ENCODE data around the gene GPR179.

Gene GPR179

DNA sequence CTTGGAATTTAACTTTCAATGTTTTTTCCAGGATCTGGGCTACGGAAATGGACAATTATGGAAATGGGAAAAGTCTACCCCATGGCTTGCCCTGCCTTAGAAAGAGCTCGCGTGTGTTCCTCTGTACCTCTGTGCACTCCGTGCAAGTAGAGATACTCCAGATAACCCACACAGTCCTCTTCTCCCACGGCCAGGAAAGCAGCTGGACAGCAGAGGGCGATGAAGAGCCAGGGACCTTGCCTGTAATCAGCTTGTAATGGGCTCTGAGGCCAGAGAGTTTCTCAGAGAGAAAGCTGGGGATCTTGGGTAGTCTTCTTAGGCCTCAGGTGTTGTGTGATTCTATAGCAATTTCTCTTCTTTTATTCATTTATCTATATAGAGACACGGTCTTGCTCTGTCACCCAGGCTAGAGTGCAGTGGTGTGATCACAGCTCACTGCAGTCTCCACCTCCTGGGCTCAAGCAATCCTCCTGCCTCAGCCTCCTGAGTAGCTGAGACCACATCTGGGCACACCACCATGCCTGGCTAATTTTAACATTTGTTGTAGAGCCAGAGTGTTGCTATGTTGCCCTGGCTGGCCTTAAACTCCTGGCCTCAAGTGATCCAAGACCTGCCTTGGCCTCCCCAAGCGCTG, 5.5 kb upstream of the GPR179 start:
- peak; percentile 86 for DNase-seq (ENCODE audit: low spot score)

- DNase-seq (ENCODE audit: low spot score), result no peak
Observed at GRCh38 chr17:38345743-38346142, 2.0 kb upstream of the GPR179 start.

DNA sequence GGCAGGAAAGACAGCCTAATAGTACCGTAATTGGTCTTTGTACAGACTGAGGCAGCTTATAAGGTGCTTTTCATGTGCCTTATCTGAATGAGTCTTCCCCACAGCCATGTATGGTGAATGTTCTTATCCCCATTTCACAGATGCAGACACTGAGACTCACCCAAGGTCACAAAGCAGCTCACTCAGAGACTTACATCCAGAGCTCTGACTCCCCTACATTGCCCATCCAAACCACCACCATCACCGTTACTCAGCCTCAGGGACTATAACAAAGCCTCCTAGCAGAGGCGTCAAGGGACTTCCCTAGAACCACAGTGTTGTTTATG, 627 bp upstream of the GPR179 start:
- no peak for DNase-seq (ENCODE audit: low spot score)

- no peak for DNase-seq (ENCODE audit: low spot score)
Observed at GRCh38 chr17:38342886-38343607, 709 bp downstream of the GPR179 start.

DNA sequence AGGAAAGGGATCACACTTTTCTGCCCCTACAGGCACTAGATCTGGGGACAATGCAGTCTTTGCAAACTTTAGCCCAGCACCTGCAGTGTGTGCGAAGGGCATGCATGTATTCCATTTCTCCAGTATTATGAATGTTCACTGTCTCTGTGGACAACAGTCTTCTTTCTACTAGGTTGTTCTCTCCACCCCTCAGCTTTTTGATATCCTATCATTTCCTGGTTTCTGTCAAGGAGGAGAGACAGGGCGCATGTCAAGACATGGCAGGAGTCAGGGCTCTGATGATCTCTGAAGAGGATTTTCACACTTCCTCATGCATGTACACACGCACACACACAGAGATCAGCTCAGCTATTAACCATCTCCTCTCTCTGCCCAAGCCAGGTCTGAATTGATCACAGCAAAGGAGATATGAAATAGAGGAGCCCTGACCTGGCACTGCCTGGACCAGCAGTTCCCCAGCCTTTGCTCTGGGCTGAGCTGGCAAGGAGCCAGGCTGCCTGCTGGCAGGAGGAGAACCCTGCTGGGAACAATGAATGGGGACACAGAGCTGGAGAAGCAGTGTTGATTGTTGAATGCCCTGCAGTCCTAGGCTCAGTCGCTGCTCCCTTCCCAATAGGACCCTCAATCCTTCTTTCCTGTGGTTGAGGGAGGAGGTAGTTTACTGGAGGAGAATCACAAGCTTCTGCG, 2.6 kb downstream of the GPR179 start:
- peak; percentile 68 for DNase-seq (ENCODE audit: low spot score)

- DNase-seq (ENCODE audit: low spot score), result no peak
Observed at GRCh38 chr17:38339891-38340290, 3.9 kb downstream of the GPR179 start.

- DNase-seq (ENCODE audit: low spot score), result no peak
Observed at GRCh38 chr17:38338535-38338934, 5.2 kb downstream of the GPR179 start.

- DNase-seq (ENCODE audit: low spot score), result no peak
Observed at GRCh38 chr17:38338053-38338452, 5.7 kb downstream of the GPR179 start.

- no peak for DNase-seq (ENCODE audit: low spot score)
Observed at GRCh38 chr17:38336838-38337237, 6.9 kb downstream of the GPR179 start.

GRCh38 chr17:38334480-38335364, 9.0 kb downstream of the GPR179 start:
- DNase-seq (ENCODE audit: low spot score), result no peak

GRCh38 chr17:38333635-38334295, 10.0 kb downstream of the GPR179 start:
- DNase-seq (ENCODE audit: low spot score), result peak; percentile 91

- no peak for DNase-seq (ENCODE audit: low spot score)
Observed at GRCh38 chr17:38332735-38333134, 11.0 kb downstream of the GPR179 start.

DNA sequence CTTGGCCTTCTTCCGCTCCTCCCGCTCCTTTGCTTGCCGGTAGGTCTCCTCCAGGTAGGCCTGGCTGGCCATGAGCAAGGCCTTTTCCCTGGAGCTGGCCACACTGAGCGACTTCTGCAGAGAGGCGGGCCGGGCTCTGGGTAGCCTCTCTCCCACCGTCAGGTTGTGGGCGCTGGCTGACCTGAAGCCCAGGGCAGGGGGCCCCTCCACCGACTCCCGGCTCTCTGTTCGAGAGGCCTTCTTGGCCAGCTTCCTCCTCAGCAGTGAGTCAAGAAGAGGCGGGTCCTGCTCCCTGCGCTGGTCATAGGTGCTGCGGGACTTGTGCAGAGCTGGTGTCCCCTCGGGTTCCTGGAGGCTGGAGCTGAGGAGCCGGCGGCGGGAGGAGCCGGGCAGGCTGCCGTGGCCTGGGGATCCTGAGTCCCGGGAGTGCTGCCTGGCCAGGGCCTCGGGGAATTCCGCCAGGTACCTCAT, 12.8 kb downstream of the GPR179 start:
- DNase-seq (ENCODE audit: low spot score), result no peak

DNA sequence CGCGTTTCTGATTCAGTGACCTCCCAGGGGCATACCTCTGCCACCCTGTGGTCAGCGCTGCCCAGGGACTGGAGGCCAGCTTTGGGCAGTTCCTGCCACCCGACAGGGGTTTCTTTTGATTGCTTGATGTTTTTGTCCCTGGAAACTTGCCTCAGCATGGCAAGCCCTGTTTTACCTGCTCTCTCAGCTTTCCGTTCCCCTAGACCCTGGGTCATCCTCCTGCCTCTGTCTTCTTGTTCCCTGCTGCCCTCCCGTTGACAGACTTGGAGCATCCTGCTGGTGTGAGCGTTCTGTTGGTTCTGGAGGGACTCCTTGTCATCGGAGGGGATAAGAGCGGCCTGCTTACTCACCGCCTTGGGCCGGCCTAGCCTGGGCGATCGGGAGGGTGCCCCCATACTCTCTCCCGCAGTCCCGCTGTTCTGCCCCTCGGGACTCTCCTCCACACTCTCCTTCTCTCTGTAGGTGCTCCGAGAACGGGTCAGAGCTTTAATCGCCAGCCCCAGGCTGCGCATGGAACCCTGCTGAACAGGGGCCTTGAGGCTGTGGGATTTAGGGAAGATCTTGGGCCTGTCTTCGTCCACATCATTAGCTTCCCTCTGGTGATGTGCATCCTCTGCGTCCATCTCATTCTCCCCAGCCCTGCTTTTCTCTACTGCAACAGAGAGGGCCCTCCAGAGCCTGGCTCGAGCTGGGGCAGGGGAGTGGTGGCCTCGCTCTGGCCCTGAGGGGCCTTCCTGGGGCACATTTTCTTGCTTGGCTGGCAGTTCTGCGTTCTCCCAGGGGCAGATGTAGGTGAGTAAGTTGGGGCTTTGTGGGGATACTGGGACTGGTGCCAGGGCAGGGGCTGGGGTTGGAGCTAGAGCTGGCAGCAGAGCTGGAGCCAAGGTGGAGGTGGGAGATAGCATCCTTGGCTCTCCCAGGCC, 13.7 kb downstream of the GPR179 start:
- no peak for DNase-seq (ENCODE audit: low spot score)

- no peak for DNase-seq (ENCODE audit: low spot score)
Observed at GRCh38 chr17:38329284-38329683, 14.5 kb downstream of the GPR179 start.

DNA sequence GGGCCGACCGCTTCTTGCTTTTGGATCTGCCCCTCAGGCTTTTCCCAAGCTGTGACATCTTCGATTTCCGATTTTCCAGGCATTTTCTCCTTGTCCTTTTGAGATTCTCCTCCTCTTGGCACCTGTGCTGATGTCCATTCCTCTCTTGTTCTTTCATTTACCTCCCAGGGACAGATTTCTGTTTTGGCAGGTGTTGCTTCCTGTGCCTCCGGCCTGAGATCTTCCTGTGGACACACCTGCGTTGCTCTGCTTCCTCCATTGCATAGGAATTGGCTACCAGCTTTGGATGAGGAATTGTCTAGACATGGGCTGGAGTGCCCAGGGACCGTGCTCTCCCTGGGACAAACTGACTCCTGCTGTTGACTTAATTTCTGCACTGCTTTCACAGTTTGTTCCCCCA, 15.1 kb downstream of the GPR179 start:
- no peak for DNase-seq (ENCODE audit: low spot score)

- DNase-seq (ENCODE audit: low spot score), result no peak
Observed at GRCh38 chr17:38327936-38328335, 15.8 kb downstream of the GPR179 start.

GRCh38 chr17:38326996-38327792, 16.6 kb downstream of the GPR179 start:
- DNase-seq (ENCODE audit: low spot score), result no peak

- no peak for DNase-seq (ENCODE audit: low spot score)
Observed at GRCh38 chr17:38325221-38325851, 18.4 kb downstream of the GPR179 start.

All from D341Med (cell line).